ENCODE measurements around the gene HIP1.
A peak's percentile ranks its signal among the peaks of the same experiment; 100 is the strongest.
"Not testable (repeated sequence)": the region's sequence is repeated elsewhere in the genome, so short reads cannot be mapped to it uniquely, and the experiment has no call there.

HIP1 gene

GRCh38 chr7:75738975-75739795, 444 bp upstream of the HIP1 start:
- peak; percentile 99 to 100 for DNase-seq

DNA sequence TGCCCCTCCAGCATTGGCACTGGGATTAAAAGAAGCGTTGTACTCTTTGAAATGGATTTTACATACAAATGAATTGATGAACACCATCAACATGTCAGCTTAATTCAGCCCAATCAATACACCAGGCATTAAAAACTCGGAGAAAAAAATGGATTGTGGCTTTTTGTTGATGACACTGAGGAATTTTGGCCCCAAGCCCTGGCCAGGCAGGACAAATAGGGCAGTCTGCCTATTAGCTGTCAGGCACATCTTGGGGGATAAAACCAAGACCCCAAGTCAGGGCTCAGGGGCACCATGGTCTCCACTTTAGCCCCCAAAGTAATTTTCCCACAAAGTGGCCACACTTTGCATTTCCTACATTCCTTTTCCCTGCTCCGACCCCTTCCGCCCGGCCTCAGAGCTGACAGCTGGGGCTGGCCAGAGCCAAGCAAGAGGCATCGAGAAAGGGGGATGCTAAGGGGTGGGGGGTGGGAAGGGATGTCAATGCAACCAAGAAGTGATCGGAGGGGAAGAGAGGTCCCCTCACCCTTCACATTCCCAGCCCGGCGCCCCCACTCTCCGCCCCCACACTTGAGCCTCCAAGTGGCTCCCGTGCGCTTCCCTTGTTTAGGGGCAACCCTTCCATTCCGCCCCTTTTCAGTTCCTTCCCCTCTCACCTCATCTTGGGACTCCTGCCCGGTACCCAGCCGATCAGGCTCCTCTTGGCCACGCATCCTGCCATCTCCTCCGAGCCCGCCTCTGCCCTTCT, 711 bp downstream of the HIP1 start:
- DNase-seq: no peak

- no peak for DNase-seq
These were observed 3.0 kb downstream of the HIP1 start for GRCh38 chr7:75735581-75736350.

DNA sequence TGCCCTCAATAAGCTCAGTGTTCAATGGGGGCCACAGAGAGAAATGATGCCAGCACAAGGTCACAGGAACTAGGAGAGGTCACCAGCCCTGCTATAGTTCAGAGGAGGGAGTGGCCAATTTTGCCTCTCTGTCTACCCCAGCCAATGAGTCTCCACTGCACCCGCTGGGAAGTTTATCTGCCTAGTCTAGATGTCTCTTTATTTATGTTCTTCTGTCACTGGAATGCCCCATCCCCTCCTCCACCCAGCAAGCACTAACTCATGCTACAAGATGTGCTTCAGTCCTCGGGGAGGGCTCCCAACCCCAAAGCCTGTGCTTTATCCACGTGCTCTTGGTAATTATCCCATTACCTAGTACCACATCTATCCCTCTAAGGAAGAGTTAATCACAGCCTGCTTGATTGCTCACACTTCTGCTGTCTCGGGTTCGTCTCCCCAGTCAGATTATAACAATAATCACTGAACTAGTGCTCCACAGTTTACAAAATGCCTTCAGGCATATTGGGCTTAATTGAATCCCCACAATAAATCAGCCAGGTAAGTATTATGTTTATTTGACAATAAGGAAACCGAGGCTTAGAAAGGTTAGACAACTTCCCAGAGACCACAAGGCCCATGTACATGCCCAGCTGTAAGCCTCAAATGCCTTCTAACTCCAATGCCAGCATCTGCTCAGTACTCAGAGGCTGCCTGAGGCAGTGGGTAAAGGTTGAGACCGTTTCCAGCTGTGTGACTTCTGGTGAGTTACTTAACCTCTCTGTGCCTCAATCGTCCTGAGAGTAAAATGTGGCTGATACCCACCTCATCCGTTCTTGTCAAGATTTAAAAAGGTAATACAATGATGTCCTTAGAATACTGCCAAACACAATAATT, 3.9 kb downstream of the HIP1 start:
- DNase-seq: no peak

DNA sequence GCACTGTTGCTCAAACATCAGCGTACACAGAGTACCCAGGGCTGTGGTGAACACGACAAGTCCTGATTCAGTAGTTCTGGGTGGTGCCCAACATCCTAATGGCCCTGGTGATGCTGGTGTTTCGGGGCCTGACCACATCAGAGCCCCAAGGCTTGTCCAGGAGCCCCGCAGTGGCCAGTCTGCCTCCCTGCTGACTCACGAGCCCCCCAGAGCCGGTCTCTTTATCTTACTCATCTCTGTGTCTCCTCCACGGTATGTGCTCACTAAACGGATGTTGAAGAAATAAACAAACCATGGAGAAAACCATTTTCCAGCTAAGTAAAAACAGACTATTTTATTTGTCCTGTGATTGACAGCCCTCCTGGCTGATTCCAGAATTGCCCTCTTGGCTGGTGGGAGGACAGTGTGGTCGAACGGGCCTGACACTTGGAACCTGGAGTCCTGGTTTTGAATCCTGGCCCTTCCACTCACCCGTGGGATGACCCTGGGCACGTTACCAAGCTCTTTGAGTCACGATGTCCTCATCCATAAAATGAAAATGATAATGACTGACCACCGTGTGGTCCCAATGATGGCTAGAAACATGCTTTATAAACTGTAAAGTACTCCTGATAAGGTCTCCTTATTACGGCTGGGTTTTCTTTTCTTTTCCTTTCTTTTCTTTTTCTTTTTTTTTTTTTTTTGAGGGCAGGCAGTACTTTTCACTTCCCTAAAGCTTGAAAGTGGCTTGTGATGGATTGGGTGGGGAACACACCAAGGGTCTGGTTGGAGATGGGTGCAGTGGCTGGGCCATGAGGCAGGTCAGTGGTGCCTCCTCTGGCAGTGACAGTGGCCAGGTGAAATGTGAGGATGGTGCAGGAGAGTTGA, 5.7 kb downstream of the HIP1 start:
- no peak for DNase-seq

- no peak for DNase-seq
These were observed 6.7 kb downstream of the HIP1 start for GRCh38 chr7:75732016-75732521.

DNA sequence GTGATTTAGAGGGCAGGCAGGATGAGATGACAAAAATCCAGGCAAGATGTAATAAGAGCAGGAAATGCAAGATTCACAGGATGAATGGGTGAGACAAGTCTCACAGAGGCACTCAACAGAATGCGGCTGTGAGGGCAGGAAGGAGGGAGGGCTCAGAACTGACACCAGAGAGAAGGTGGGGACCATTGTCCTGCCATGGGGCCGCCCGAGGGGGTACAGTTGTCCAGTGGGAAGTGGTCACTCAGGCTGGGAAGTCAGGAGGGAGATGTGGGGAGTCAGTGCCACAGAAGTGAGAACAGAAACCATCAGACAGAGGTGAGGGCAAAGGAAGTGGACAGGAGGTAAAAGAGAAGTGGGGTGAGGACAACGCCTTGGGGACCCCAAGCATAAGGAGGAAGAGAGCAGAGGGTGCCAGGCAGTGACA, 8.9 kb downstream of the HIP1 start:
- no peak for DNase-seq

DNA sequence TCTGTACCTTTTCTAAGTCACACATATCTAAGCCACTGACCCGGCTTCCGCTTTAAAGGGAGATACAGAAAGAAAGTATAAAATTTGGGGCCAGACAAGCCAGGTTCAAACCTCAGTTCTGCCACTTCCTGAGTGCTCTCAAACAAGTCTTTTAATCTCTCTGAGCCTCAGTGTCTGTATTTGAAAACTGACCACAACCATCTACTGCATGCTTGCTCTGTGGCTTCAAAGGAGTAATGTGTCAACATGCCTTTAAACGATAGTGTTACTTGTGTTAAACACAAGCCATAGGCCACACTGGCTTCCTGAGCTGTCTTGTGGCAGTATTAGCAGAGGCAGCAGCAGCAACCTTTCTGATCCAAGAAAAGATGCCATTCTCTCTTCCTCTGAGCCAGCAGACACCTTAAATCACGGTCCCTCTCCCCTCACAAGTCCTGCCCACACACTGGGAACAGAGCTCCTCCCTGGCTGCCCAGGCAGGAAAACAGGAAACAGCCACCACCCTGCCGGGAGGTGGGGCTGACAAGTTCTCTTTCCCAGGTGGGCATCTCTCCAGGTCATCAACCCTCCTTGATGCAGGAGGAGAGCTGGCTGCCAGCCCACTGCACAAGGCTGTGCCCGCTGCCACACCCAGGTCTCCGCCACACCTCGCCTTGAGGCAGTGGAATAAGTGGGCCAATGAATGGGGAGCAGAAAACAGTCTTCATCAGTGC, 10.7 kb downstream of the HIP1 start:
- DNase-seq: peak; percentile 35 to 74

DNA sequence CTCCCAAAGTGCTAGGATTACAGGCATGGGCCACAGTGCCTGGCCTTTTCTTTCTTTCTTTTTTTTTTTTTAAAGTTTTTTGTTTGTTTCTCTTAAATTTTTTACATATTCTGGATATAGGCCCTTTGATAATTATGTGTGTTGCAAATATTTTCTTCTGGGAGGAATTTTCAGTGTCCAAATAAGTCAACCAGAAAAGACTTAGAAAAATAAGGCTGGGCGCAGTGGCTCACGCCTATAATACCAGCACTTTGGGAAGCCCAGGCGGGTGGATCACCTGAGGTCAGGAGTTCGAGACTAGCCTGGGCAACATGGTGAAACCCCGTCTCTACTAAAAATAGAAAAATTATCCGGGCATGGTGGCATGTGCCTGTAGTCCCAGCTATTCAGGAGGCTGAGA, 11.4 kb downstream of the HIP1 start:
- DNase-seq: not testable (repeated sequence)

- no peak for DNase-seq
These were observed 13.4 kb downstream of the HIP1 start for GRCh38 chr7:75725306-75725705.

DNA sequence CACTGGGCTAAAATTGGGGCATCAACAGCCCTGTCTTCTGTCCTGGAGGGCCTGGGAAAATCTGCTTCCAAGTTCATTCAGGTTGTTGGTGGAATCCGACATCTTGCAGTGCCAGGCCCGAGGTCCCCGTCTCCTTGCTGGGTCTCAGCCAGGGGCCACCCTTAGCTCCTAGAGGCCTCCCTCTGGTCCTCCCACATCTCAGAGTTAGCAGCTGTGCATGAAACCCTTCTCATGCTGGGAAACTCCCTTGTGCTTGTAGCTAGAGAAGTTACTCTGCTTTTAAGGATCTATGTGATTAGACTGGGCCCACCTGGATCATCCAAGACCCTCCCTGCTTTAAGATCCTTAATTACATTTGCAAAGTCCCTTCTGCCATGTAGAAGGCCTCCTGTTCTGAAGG, 15.3 kb downstream of the HIP1 start:
- DNase-seq: no peak

DNA sequence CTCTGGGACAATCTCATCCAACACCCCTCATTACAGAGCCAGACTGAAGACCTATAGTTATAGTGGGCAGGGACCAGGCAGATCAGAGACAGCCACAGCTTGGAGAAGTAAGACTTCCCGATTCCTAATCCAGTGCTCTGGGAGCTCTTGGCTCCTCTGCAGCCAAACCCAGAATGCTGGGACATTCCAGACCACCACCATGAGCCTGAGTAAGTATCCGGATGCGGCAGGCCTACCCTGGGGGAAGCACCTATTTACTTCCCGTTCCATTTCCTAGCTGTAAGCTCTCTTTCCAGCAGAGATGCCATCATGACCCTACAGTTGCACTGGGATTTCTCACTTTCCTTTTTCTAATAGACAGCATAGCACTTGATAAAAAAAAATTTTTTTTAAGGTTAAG, 16.4 kb downstream of the HIP1 start:
- DNase-seq: no peak

- DNase-seq: not testable (repeated sequence)
These were observed 16.8 kb downstream of the HIP1 start for GRCh38 chr7:75721922-75722321.

GRCh38 chr7:75721426-75721825, 17.3 kb downstream of the HIP1 start:
- DNase-seq: no peak

DNA sequence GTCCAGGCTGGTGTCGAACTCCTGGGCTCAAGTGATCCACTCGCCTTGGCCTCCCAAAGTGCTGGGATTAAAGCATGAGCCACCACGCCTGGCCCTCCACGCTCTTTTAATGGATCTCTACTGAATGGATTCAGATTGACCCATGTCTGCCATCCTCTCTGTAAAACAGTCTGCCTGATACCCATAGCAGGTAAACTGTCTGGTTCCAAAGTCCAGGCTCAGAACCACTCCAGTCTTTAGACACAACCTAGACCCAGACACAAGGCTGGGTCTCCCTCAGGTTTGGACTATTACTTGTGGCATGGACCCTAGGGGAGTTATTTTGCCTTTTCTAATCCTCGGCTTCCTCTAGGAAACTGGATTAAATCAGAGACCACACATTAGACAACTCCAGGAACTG, 19.1 kb downstream of the HIP1 start:
- DNase-seq: no peak

DNA sequence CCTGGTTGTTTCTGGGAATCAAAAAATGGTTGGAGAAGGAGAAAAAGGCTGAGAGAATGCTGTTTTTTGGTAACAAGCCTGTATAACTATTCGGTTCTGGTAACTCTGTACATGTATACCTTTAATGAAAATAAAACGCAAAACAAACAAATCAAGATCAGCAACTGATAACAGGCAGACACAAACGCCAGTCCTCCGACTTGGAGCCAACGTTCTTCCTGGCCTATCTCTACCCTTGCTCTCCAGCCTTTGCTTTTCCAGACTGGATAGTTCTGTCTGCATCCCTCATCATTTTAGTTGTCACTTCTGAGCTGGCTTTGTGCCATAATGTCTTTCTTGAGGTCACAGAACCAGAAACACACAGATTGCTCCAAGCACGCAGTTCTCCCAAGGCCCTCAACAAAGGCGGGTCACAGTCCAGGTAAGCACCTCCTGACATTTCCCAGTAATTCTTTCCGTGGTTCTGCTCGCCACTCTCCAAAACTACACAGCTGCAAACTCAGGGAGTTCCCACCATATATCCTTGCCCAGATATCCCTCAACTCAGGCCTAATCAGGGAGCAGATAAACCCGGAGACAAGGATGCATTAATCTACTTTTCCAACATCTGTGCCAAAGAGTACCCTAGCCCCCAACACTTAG, 20.2 kb downstream of the HIP1 start:
- no peak for DNase-seq

- DNase-seq: not testable (repeated sequence)
These were observed 21.0 kb downstream of the HIP1 start for GRCh38 chr7:75717746-75718145.

- no peak for DNase-seq
These were observed 21.6 kb downstream of the HIP1 start for GRCh38 chr7:75716992-75717626.

DNA sequence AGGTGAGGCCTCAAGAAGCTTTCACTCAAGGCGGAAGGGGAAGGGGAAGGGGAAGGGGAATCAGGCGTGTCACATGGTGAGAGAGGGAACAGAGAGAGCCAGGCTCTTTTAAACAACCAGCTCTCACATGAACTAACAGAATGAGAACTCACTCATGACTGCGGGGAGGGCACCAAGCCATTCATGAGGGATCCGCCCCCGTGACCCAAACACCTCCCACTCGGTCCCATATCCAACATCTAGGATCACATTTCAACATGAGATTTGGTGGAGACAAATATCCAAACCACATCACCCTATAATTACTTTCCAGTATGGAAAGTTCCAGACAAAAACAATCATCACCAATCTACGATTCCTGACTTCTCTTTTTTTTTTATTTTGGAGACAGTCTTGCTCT, 22.9 kb downstream of the HIP1 start:
- DNase-seq: no peak
